ENCODE results near the gene HEBP2. TPM values are rescaled to one million over a fixed set of nuclear protein-coding genes. Genes with fewer than 3 reads are reported as not detected.

HEBP2 gene
- total RNA-seq, 1 donor from 2014 or later, result 26.2 TPM

GRCh38 chr6:138418118-138418742 lies 14.2 kb downstream of the HEBP2 start:
- Mint-ChIP-seq H3K9me3 (no peaks in the 10 kb centered on the region), H3K4me3 (no peak overlapping the region), H3K27me3 (no peaks in the 10 kb centered on the region), H3K36me3 (ENCODE audit: low read depth) (peaks cover 56% of the 10 kb centered on the region), H3K4me1 (no peaks in the 10 kb centered on the region), H3K27ac (no peak overlapping the region)
- ChIA-PET POLR2A (no interaction called here), CTCF (interaction anchor here (0.9 kb wide), 1 partner anchor 302 kb away, joined by 3 read pairs; no protein-coding TSS in a partner anchor)
- no peak for ATAC-seq (ENCODE audit: low read depth)
- no peak for TF ChIP-seq CTCF (IDR thresholded peaks at IDR 0.05)
- DNase-seq, result no peak
- intact Hi-C loops (cut with micrococcal nuclease), result no loop called here

GRCh38 chr6:138419766-138420165 lies 15.7 kb downstream of the HEBP2 start:
- ATAC-seq (ENCODE audit: low read depth), result no peak
- H3K4me1 Mint-ChIP-seq, result no peaks in the 10 kb centered on the region
- no peak overlapping the region for H3K4me3 Mint-ChIP-seq
- POLR2A ChIA-PET, result no interaction called here
- CTCF ChIA-PET, result no interaction called here
- intact Hi-C loops (cut with micrococcal nuclease), result no loop called here
- no peaks in the 10 kb centered on the region for H3K9me3 Mint-ChIP-seq
- DNase-seq, result no peak
- peaks cover 42% of the 10 kb centered on the region for H3K36me3 Mint-ChIP-seq (ENCODE audit: low read depth)
- H3K27ac Mint-ChIP-seq, result no peak overlapping the region
- no peaks in the 10 kb centered on the region for H3K27me3 Mint-ChIP-seq
- no peak for TF ChIP-seq CTCF (IDR thresholded peaks at IDR 0.05)

GRCh38 chr6:138420356-138420755 lies 16.3 kb downstream of the HEBP2 start:
- intact Hi-C loops (cut with micrococcal nuclease), result no loop called here

GRCh38 chr6:138421089-138421488 lies 17.1 kb downstream of the HEBP2 start:
- no peaks in the 10 kb centered on the region for H3K27me3 Mint-ChIP-seq
- H3K4me3 Mint-ChIP-seq, result no peak overlapping the region
- H3K4me1 Mint-ChIP-seq, result no peaks in the 10 kb centered on the region
- ATAC-seq (ENCODE audit: low read depth) (no peak), DNase-seq (no peak)
- ChIA-PET POLR2A (no interaction called here), CTCF (no interaction called here)
- H3K9me3 Mint-ChIP-seq, result no peaks in the 10 kb centered on the region
- no peak overlapping the region for H3K27ac Mint-ChIP-seq
- intact Hi-C loops (cut with micrococcal nuclease), result no loop called here
- no peak for TF ChIP-seq CTCF (IDR thresholded peaks at IDR 0.05)
- H3K36me3 Mint-ChIP-seq (ENCODE audit: low read depth), result peaks cover 31% of the 10 kb centered on the region

More at GRCh38 chr6:138420356-138420755, 16.3 kb downstream of the HEBP2 start:
- Mint-ChIP-seq H3K4me3 (no peak overlapping the region), H3K27ac (no peak overlapping the region), H3K27me3 (no peaks in the 10 kb centered on the region), H3K36me3 (ENCODE audit: low read depth) (peaks cover 38% of the 10 kb centered on the region), H3K9me3 (no peaks in the 10 kb centered on the region), H3K4me1 (no peaks in the 10 kb centered on the region)
- no peak for DNase-seq
- CTCF ChIA-PET, result no interaction called here
- ATAC-seq (ENCODE audit: low read depth), result no peak
- POLR2A ChIA-PET, result no interaction called here
- TF ChIP-seq CTCF (IDR thresholded peaks at IDR 0.05), result no peak

- no peak for TF ChIP-seq CTCF (IDR thresholded peaks at IDR 0.05)
- DNase-seq (no peak), ATAC-seq (ENCODE audit: low read depth) (no peak)
- ChIA-PET POLR2A (no interaction called here), CTCF (interaction anchor here (1.0 kb wide), 1 partner anchor 306 kb away, joined by 3 read pairs; no protein-coding TSS in a partner anchor)
- H3K4me3 Mint-ChIP-seq, result no peak overlapping the region
- no peak overlapping the region for H3K27ac Mint-ChIP-seq
- no peaks in the 10 kb centered on the region for H3K4me1 Mint-ChIP-seq
- H3K27me3 Mint-ChIP-seq, result no peaks in the 10 kb centered on the region
- intact Hi-C loops (cut with micrococcal nuclease), result no loop called here
- H3K9me3 Mint-ChIP-seq, result no peaks in the 10 kb centered on the region
- H3K36me3 Mint-ChIP-seq (ENCODE audit: low read depth), result peaks cover 26% of the 10 kb centered on the region
Measured at GRCh38 chr6:138421608-138422007, 17.6 kb downstream of the HEBP2 start.

All from activated B cell treated with CpG ODN at 0.5 μM for 24 hours (primary cell).